GM08714 (cell line): ENCODE data around the gene LPIN1.

Experiments
- H3K4me3 ChIP-seq: fragments of 200-500 bp; sonication (Bioruptor generic); 2 replicates; pipeline ENCODE4 v1.5.1; 2014; ENCODE audit warnings: mild to moderate bottlenecking, low read length, inconsistent platforms
- ZNF274 ChIP-seq: IDR thresholded peaks from 2 replicates; pipeline ENCODE4 v1.6.1; 2012; ENCODE audit warnings: mild to moderate bottlenecking, low read depth, low read length

The LPIN1 gene

GRCh38 chr2:11761259-11761658 lies 14.8 kb downstream of the LPIN1 start:
- TF ChIP-seq ZNF274: no peak

GRCh38 chr2:11762031-11762430 lies 15.6 kb downstream of the LPIN1 start:
- no peak for TF ChIP-seq ZNF274
- no peak overlapping the region for H3K4me3 ChIP-seq

More at GRCh38 chr2:11761259-11761658, 14.8 kb downstream of the LPIN1 start:
- no peak overlapping the region for H3K4me3 ChIP-seq

DNA sequence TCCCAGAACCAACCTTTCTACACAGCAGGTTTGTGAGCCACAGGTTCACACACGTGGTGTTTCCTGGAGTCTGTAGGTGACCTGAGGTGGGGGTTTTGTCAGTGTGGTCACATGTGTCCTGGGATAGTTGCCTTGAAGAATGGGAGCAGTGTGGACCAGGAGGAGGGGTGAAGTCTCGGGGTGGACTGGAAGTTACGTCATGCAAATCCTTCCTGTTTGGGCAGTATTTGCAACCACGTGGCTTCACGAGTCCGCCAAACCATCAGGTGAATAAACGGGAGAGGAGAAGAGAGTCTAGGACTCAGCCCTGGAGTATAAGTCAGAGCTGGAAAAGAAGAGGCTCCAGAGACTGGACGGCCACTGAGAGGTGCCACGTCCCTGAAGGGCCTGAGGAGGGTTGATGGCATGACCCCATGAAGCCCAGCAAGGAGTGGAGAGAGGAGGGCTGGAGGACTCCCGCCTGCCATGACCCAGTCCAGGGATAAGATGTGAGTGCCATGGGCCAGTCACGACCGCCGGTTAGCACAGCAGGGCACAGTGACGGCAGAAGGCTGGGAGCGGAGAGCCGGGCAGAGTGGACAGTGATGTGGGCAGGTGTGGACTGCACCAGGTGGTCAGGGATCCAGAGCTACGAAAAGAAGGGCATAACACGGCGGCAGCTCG lies 16.5 kb downstream of the LPIN1 start:
- no peak for TF ChIP-seq ZNF274
- H3K4me3 ChIP-seq: no peak overlapping the region

DNA sequence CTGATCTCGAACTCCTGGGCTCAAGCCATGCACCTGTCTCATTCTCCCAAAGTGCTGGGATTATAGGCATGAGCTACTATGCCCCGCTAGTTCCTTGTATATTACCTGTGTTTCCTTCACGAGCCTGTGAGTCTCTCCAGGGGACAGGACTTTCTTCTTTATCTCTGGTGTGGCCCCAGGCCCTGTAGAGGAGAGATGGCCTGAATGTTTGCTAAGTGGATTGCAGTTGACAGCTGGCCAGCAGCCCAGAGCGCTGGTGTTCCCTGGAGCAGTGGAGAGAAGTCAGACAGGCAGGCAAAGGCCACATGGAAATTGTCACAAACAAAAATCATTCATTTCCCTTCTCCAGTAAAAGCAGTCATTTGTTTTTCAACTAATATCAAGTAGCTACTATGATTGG lies 17.9 kb downstream of the LPIN1 start:
- TF ChIP-seq ZNF274: no peak
- no peak overlapping the region for H3K4me3 ChIP-seq

- no peak overlapping the region for H3K4me3 ChIP-seq
- TF ChIP-seq ZNF274: no peak
These were observed 18.5 kb downstream of the LPIN1 start for GRCh38 chr2:11764920-11765319.

GRCh38 chr2:11765501-11765900 lies 19.1 kb downstream of the LPIN1 start:
- no peak for TF ChIP-seq ZNF274
- no peak overlapping the region for H3K4me3 ChIP-seq

DNA sequence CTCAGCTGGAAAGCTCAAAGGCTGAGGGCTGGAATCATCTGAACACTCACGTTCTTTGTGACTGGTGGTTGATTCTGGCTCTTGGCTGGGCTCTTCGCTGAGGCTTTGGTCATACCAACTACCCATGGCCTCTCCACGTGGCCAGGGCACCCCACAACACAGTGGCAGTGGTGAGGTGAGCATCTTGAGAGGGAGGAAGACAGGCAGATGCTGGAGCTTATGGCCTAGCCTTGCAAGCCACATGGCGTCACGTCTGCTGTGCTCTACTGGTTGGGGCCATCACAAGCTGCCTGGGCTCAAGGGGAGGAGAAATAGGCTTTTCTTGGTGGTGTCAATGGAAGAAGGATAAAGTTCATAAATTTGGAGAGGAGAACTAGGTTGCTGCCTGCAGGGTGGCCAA lies 19.6 kb downstream of the LPIN1 start:
- TF ChIP-seq ZNF274: no peak
- H3K4me3 ChIP-seq: no peak overlapping the region

DNA sequence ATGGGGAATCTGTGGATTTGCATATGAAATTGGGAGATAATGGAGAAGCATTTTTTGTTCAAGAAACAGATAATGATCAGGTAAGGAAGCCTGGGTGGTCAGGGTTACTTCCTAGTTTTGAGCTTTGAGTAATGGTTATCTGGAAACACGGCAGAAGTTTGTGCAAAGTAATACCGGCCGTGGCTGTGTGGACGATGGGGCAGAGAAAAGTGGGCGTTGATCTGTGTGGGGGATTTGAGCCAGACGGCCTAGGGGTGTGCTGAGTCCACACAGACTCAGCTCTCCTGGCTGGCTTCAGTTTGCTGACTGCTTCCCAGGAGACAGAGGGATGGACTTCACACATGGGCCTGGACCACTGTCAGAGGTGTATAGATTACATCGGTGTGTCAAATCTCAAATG lies 21.3 kb downstream of the LPIN1 start:
- no peak for TF ChIP-seq ZNF274
- H3K4me3 ChIP-seq: no peak overlapping the region

- TF ChIP-seq ZNF274: no peak
- no peak overlapping the region for H3K4me3 ChIP-seq
These were observed 22.5 kb downstream of the LPIN1 start for GRCh38 chr2:11768946-11769345.

- no peak overlapping the region for H3K4me3 ChIP-seq
- no peak for TF ChIP-seq ZNF274
These were observed 23.1 kb downstream of the LPIN1 start for GRCh38 chr2:11769516-11769915.

GRCh38 chr2:11770531-11771188 lies 24.2 kb downstream of the LPIN1 start:
- no peak overlapping the region for H3K4me3 ChIP-seq
- no peak for TF ChIP-seq ZNF274

DNA sequence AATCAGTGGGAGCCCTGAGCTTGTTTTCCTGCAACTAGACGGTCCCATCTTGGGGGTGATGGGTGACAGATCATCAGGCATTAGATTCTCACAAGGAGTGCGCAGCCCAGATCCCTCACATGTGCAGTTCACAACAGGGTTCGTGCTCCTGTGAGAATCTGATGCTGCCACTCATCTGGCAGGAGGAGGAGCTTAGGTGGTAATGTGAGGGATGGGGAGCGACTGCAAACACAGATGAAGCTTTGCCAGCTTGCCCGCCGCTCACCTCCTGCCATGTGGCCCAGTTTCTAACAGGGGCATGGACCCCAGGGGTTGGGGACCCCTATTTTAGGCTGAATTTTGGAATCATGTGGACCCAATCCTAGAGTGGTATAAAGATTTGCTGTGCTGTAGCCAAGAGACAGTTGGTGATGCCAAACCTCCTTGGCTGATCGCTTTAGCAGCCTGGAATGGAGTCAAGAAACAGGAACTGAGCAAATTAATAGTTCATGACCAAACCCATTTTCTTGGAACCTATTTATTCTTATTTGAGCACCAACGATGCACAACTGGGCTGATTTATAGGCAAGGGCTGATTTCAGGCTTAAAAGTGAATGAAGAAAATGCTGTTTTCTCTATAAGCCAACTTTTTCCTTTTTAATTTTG lies 25.7 kb downstream of the LPIN1 start:
- TF ChIP-seq ZNF274: no peak
- no peak overlapping the region for H3K4me3 ChIP-seq

DNA sequence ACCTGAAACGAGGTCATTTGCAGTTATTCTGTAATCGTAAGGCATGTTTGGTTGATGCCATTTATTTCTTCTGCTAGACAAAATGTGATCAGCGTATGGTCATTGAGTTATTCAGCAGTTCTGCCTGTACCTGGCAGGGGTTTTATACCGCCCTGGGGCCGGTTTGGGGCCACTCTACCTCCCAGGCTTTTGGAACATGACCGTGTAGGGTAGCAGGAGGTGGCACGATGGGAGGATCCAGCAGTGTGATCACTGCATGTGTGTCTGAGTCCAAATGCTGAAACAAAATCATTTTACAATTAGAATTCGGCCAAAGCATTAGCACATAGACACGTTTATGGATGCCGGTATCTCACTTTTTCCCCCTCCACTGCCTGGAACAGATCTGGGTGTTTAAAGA lies 26.7 kb downstream of the LPIN1 start:
- H3K4me3 ChIP-seq: no peak overlapping the region
- TF ChIP-seq ZNF274: no peak

DNA sequence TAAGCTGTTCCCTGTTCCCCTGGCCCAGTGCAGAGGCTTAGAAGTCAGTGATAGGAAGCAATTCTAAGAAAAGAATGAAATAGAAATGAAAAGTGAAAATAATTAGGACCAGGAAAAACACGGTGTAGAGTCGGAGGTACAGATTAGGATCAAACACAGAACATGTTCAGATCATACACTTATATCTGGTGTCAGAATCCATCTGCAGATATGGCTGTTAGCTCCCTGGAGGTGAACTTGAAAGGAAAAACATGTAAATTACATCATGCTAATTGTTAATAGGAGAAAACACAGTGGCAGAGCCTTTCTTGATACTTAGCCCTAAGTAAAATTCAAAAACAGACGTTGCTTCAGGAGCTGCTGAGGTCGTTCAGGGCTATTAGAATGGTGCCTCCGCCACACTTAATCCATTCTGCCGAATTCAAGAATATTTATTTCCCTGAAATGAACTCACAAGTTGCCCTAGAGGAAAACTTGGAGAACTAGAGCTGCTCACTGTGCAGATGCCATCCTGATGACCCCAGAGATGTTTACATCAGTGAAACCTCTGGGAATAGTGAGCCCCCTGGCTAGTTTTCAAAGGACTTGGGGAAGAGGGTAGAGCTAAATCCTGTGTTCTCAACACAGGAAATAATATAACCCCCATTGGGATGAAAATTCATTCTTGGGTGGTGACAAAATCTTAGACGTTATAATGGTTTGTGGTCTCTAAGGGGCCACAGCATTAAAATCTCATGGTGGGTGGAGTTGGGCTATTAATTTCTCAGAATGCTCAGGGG lies 27.5 kb downstream of the LPIN1 start:
- no peak for TF ChIP-seq ZNF274
- H3K4me3 ChIP-seq: no peak overlapping the region

DNA sequence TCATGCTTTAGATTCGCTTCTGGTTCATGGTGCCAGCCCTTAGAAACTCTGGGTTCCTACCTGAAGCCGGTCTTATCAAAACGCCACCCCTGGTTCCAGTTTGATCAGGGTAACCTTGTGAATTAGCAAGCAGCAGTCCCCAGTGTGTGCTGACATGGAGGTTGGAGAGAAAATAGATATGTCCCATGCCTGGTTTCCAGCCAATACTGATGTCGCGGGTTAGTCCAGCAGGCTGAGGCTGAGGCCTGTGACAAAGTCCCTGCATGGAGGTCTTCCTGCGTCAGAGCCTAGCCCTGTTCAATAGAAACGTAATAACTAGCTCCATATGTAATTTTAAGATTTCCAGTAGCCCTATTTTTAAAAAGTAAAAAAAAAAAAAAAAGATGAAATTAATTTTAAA lies 28.2 kb downstream of the LPIN1 start:
- H3K4me3 ChIP-seq: no peak overlapping the region
- no peak for TF ChIP-seq ZNF274

- TF ChIP-seq ZNF274: no peak
- H3K4me3 ChIP-seq: no peak overlapping the region
These were observed 29.0 kb downstream of the LPIN1 start for GRCh38 chr2:11775384-11775783.
